ENCODE measurements around the gene CACNA1G.

Gene CACNA1G

GRCh38 chr17:50590946-50591737, 30.6 kb downstream of the CACNA1G start:
- DNase-seq = no peak

GRCh38 chr17:50593321-50593720, 32.8 kb downstream of the CACNA1G start:
- DNase-seq = no peak

- DNase-seq = no peak
Observed at GRCh38 chr17:50594128-50594823, 33.8 kb downstream of the CACNA1G start.

GRCh38 chr17:50594892-50595291, 34.4 kb downstream of the CACNA1G start:
- DNase-seq = no peak

- no peak for DNase-seq
Observed at GRCh38 chr17:50596191-50597037, 35.9 kb downstream of the CACNA1G start.

GRCh38 chr17:50598487-50598886, 38.0 kb downstream of the CACNA1G start:
- no peak for DNase-seq

- no peak for DNase-seq
Observed at GRCh38 chr17:50599606-50600005, 39.1 kb downstream of the CACNA1G start.

GRCh38 chr17:50601823-50602375, 41.4 kb downstream of the CACNA1G start:
- no peak for DNase-seq

GRCh38 chr17:50602836-50603235, 42.3 kb downstream of the CACNA1G start:
- no peak for DNase-seq

GRCh38 chr17:50603340-50603739, 42.8 kb downstream of the CACNA1G start:
- no peak for DNase-seq

- DNase-seq = no peak
Observed at GRCh38 chr17:50604513-50604912, 44.0 kb downstream of the CACNA1G start.

GRCh38 chr17:50605429-50605828, 44.9 kb downstream of the CACNA1G start:
- no peak for DNase-seq

- DNase-seq = no peak
Observed at GRCh38 chr17:50607522-50608175, 47.1 kb downstream of the CACNA1G start.

- no peak for DNase-seq
Observed at GRCh38 chr17:50608700-50609379, 48.3 kb downstream of the CACNA1G start.

GRCh38 chr17:50609380-50610074, 49.0 kb downstream of the CACNA1G start:
- no peak for DNase-seq

GRCh38 chr17:50611634-50612033, 51.1 kb downstream of the CACNA1G start:
- DNase-seq = no peak

GRCh38 chr17:50612281-50612680, 51.8 kb downstream of the CACNA1G start:
- DNase-seq = no peak

GRCh38 chr17:50613007-50613992, 52.8 kb downstream of the CACNA1G start:
- DNase-seq = no peak

GRCh38 chr17:50614471-50615051, 54.0 kb downstream of the CACNA1G start:
- DNase-seq = no peak

GRCh38 chr17:50615828-50616227, 55.3 kb downstream of the CACNA1G start:
- no peak for DNase-seq

Measured in activated CD8-positive, alpha-beta memory T cell treated with anti-CD3 and anti-CD28 coated beads, Interleukin-2, amount 50 U/mL, for 4 hours (primary cell).